Measurements from ENCODE around the gene EEPD1.

The EEPD1 gene

GRCh38 chr7:36297364-36298009 lies 144.4 kb downstream of the EEPD1 start:
- in situ Hi-C loops (cut with HindIII; ENCODE audit: low pct_ligation_motif_present, low sequenced_read_pairs), result no loop called here
- H3K4me3 ChIP-seq (ENCODE audit: low read depth, low read length), result no peak overlapping the region
- no peak for DNase-seq
- no peak overlapping the region for H3K27ac ChIP-seq
- H3K36me3 ChIP-seq (replicated peaks), result no peaks in the 10 kb centered on the region
- TF ChIP-seq, protein P1, sequence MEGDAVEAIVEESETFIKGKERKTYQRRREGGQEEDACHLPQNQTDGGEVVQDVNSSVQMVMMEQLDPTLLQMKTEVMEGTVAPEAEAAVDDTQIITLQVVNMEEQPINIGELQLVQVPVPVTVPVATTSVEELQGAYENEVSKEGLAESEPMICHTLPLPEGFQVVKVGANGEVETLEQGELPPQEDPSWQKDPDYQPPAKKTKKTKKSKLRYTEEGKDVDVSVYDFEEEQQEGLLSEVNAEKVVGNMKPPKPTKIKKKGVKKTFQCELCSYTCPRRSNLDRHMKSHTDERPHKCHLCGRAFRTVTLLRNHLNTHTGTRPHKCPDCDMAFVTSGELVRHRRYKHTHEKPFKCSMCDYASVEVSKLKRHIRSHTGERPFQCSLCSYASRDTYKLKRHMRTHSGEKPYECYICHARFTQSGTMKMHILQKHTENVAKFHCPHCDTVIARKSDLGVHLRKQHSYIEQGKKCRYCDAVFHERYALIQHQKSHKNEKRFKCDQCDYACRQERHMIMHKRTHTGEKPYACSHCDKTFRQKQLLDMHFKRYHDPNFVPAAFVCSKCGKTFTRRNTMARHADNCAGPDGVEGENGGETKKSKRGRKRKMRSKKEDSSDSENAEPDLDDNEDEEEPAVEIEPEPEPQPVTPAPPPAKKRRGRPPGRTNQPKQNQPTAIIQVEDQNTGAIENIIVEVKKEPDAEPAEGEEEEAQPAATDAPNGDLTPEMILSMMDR (IDR thresholded peaks at IDR 0.05; ENCODE audit: low read depth, low read length, missing control alignments), result no peak
- H3K27me3 ChIP-seq (replicated peaks), result no peaks in the 10 kb centered on the region

DNA sequence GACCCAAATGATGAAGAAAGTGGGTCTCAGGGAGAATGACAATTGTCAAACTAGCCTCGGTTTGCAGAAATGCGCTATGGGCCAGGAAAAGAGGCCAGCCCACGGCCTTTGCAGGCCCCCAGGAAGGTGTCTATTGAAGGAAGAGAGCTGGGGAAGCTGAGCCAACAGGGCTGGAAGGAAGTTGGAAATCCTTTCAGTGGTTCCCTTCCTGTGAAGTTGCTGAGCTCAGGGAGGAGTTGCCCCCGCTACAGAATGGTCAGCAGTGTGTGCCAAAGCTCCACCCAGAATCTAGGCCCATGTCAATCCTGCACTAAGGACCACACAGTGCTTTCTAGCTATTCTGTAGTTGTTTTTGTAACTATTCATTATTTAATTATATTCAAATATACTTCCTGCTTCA lies 145.1 kb downstream of the EEPD1 start:
- no peak overlapping the region for H3K27ac ChIP-seq
- in situ Hi-C loops (cut with HindIII; ENCODE audit: low pct_ligation_motif_present, low sequenced_read_pairs), result no loop called here
- TF ChIP-seq, protein P1 (IDR thresholded peaks at IDR 0.05; ENCODE audit: low read depth, low read length, missing control alignments), result no peak
- no peak for DNase-seq
- H3K36me3 ChIP-seq (replicated peaks), result no peaks in the 10 kb centered on the region
- H3K4me3 ChIP-seq (ENCODE audit: low read depth, low read length), result no peak overlapping the region
- H3K27me3 ChIP-seq (replicated peaks), result no peaks in the 10 kb centered on the region

DNA sequence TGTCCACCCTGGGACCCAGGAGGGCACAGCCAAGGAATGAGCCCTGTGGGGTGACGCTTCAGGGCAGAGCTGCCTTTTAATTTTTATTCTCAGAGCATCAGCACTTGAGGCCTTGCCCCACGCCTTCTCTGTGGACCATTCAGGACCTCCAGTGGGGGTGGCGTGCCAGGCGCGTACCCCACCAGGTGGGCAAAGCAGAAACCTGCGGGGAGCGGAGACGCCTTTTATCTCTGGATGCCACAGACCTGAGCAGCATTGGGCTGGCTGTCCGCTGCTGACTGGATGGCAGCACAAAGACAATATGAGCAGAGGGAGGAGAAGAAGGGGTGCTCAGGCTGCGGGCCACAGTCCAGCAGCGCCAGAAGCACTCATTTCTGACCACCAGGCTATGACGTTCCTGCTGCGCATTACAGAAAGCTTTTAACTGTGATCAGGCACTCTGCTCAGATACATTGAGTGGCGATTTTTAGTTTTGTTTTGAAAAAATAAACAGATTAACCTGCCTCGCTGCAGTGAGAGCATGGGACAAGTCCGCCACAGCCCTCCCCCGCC lies 146.2 kb downstream of the EEPD1 start:
- Histone ChIP-seq H3K27me3 (replicated peaks) (no peaks in the 10 kb centered on the region), H3K27ac (no peak overlapping the region), H3K4me3 (ENCODE audit: low read depth, low read length) (no peak overlapping the region), H3K36me3 (replicated peaks) (no peaks in the 10 kb centered on the region)
- TF ChIP-seq, protein P1 (IDR thresholded peaks at IDR 0.05; ENCODE audit: low read depth, low read length, missing control alignments), result no peak
- no peak for DNase-seq
- in situ Hi-C loops (cut with HindIII; ENCODE audit: low pct_ligation_motif_present, low sequenced_read_pairs), result no loop called here

DNA sequence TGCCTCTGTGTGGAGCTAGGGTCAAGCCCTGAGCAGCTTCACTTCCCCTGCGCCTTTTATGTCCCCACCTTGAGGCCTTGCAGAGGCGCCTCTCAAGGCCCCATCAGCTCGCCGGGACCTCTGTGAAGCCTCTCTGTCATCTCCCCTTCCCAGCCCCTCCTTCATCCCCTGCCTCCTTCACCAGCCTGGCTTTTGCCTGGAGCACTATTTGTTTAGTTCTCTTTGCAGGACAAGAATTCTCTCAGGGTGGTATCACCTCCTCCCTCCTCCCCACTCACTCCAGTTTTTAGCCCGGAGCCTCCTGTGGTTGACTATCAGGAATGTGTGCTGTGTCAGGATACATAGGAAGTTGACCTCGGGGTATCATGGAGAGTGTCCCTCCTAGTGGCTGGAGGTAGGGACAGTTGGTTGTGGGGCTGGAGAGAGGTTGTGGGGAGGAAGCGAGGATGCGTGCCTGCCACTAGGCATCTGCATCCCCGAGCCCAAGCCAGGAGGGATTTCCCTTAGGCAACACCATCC lies 146.8 kb downstream of the EEPD1 start:
- in situ Hi-C loops (cut with HindIII; ENCODE audit: low pct_ligation_motif_present, low sequenced_read_pairs), result loop anchor here (25.0 kb wide), 1 partner anchor 313 kb away; no protein-coding TSS in a partner anchor
- Histone ChIP-seq H3K36me3 (replicated peaks) (no peaks in the 10 kb centered on the region), H3K27me3 (replicated peaks) (no peaks in the 10 kb centered on the region), H3K4me3 (ENCODE audit: low read depth, low read length) (no peak overlapping the region), H3K27ac (no peak overlapping the region)
- TF ChIP-seq, protein P1 (IDR thresholded peaks at IDR 0.05; ENCODE audit: low read depth, low read length, missing control alignments), result no peak
- no peak for DNase-seq

DNA sequence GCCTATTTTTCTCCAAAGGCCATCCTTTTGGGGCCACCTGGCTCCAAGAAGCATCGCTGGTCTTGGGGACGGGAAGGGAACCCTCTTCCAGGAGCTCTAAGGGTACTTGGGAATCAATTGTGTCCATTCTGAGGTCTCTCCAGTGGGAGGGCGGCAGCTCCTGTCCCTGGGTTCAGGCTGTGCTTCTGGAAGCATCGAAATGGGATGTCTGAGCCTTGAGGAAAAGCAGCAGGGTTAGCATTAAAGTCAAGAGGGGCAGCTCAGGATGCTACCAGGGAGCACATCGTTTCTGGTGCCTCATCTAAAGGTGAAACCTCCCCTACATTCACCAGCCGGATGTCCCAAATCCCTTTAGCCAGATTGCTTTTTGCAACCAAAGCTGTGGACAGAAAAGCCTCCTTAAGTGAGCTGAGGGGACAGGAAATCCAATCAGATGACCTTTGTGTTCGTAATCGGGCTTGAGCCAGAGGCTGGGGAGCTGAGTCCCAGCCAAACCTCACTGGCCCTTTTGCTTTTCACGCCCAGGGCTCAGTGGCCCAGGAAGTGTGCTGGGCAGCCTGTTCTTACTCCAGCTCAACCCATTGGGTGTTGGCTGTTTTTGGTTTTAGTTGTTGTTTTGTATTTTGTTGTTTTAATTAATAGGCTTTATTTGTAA lies 147.8 kb downstream of the EEPD1 start:
- TF ChIP-seq, protein P1 (IDR thresholded peaks at IDR 0.05; ENCODE audit: low read depth, low read length, missing control alignments), result no peak
- DNase-seq, result no peak
- Histone ChIP-seq H3K36me3 (replicated peaks) (no peaks in the 10 kb centered on the region), H3K27me3 (replicated peaks) (no peaks in the 10 kb centered on the region), H3K27ac (no peak overlapping the region), H3K4me3 (ENCODE audit: low read depth, low read length) (no peak overlapping the region)
- in situ Hi-C loops (cut with HindIII; ENCODE audit: low pct_ligation_motif_present, low sequenced_read_pairs), result loop anchor here (25.0 kb wide), 1 partner anchor 314 kb away; no protein-coding TSS in a partner anchor

Measured in brain microvascular endothelial cell (primary cell).